GM12892 (cell line): Measurements from ENCODE around the gene STAG1.

Experiments used
- POLR2A ChIP-seq: IDR thresholded peaks from 2 replicates; pipeline ENCODE4 v1.6.1; 2011; ENCODE audit warnings: low read depth, low read length, control low read depth
- POLR2AphosphoS5 ChIP-seq: IDR thresholded peaks from 2 replicates; pipeline ENCODE4 v1.6.1; 2011; ENCODE audit warnings: low read depth, low read length, control low read depth
- TAF1 ChIP-seq: IDR thresholded peaks from 2 replicates; pipeline ENCODE4 v1.6.1; 2011; ENCODE audit warnings: low read depth, mild to moderate bottlenecking, control low read depth, low read length, borderline replicate concordance

- TF ChIP-seq POLR2A (no peak), POLR2AphosphoS5 (no peak), TAF1 (no peak)
Observed at GRCh38 chr3:136351351-136351750, 400.8 kb downstream of the STAG1 start.
